Measurements from ENCODE around the gene ATP7A.

DNA sequence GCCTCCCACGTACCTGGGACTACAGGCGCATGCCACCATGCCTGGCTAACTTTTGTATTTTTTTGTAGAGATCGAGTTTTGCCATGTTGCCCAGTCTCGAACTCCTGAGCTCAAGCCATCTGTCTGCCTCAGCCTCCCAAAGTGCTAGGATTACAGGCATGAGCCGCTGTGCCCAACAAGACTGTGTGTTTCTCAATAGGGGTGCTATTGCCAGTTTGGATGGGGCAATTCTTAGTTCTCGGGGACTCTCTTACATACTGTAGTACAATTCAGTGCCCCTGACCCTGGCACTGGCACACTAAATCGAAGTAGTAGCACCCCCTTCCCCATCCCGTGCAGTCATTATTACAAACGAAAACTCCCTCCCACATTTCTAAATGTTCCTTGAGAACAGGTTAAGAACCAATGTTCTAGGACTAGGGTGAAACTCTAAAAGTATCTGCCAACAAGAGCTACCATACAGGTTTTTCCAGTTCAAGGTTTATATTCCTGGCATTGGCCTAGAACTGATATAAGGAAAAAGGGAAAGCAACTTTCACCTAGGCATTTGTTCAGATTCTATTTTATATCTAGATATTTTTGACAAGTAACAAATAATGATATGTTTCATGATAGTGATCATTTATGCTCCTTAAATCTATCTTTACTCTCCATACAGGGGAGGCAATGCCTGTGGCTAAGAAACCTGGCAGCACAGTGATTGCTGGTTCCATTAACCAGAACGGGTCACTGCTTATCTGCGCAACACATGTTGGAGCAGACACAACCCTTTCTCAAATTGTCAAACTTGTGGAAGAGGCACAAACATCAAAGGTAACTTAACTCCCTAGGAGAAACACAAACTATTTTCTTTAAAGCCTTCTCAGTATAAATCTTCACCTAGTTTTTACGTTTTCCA is 109.3 kb downstream of the ATP7A start:
- TF ChIP-seq, protein P1, sequence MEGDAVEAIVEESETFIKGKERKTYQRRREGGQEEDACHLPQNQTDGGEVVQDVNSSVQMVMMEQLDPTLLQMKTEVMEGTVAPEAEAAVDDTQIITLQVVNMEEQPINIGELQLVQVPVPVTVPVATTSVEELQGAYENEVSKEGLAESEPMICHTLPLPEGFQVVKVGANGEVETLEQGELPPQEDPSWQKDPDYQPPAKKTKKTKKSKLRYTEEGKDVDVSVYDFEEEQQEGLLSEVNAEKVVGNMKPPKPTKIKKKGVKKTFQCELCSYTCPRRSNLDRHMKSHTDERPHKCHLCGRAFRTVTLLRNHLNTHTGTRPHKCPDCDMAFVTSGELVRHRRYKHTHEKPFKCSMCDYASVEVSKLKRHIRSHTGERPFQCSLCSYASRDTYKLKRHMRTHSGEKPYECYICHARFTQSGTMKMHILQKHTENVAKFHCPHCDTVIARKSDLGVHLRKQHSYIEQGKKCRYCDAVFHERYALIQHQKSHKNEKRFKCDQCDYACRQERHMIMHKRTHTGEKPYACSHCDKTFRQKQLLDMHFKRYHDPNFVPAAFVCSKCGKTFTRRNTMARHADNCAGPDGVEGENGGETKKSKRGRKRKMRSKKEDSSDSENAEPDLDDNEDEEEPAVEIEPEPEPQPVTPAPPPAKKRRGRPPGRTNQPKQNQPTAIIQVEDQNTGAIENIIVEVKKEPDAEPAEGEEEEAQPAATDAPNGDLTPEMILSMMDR (conservative IDR thresholded peaks at IDR 0.05; ENCODE audit: low read length), result no peak
- no peak for TF ChIP-seq EZH2phosphoT487 (IDR thresholded peaks at IDR 0.05; ENCODE audit: borderline replicate concordance)
